NCI-H2227 treated with DMSO at 0.1 percent for 48 hours (cell line): ENCODE results near the gene RARA.

ENCODE experiments used
- DNase-seq: peaks from one replicate; lab custom pipeline; 2025; lab: John Stamatoyannopoulos, UW

RARA gene

GRCh38 chr17:40345994-40346764, 37.2 kb downstream of the RARA start:
- DNase-seq, result no peak

GRCh38 chr17:40346765-40347158, 37.8 kb downstream of the RARA start:
- no peak for DNase-seq

GRCh38 chr17:40347319-40348135, 38.5 kb downstream of the RARA start:
- DNase-seq, result no peak

DNA sequence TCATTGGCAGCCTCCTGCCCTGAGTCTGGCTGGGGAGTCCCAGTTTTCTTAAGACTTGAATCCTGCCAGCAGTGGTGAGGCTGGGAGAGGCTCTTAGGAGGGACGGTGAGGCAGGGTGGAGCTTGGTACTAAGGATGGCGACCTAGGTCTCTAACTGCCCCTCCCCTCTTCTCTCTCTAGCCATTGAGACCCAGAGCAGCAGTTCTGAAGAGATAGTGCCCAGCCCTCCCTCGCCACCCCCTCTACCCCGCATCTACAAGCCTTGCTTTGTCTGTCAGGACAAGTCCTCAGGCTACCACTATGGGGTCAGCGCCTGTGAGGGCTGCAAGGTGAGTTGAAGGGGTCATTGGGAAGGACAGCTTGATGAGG, 39.1 kb downstream of the RARA start:
- no peak for DNase-seq

GRCh38 chr17:40348562-40349476, 39.8 kb downstream of the RARA start:
- no peak for DNase-seq

GRCh38 chr17:40349477-40349894, 40.5 kb downstream of the RARA start:
- DNase-seq, result no peak

GRCh38 chr17:40349895-40350688, 41.1 kb downstream of the RARA start:
- DNase-seq, result peak; percentile 94

DNA sequence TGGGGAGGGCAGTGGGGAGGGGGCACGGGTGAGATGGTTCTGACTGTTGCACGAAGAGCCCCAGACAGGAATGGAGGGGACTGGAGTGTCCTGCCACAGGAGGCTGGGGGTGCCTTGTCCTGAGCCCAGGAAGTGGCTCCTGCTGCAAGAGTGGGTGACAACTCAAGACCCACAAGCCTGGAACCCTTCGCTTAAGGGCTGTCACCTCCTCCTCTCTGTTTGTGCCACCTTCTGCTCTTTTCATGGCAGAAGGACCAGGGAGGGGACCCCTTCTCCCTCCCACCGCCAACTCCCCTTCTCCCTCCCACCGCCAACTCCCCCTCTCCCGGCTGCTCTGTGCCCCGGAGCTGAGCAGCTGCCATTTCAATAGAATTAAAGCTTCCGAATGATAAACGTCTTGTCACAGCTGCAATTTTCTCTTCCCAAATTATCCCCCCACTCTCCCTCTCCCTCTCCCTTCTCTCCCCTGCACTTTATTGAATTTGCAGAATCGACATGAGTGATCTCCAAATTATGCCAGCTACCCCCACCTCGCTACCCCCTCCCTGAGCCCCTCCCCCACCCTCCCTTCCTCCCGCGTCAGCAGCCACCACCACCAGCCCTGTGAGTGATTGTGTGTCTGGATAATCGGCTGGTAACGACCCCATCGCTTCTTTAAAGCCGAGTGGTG, 41.8 kb downstream of the RARA start:
- peak; percentile 91 for DNase-seq

DNA sequence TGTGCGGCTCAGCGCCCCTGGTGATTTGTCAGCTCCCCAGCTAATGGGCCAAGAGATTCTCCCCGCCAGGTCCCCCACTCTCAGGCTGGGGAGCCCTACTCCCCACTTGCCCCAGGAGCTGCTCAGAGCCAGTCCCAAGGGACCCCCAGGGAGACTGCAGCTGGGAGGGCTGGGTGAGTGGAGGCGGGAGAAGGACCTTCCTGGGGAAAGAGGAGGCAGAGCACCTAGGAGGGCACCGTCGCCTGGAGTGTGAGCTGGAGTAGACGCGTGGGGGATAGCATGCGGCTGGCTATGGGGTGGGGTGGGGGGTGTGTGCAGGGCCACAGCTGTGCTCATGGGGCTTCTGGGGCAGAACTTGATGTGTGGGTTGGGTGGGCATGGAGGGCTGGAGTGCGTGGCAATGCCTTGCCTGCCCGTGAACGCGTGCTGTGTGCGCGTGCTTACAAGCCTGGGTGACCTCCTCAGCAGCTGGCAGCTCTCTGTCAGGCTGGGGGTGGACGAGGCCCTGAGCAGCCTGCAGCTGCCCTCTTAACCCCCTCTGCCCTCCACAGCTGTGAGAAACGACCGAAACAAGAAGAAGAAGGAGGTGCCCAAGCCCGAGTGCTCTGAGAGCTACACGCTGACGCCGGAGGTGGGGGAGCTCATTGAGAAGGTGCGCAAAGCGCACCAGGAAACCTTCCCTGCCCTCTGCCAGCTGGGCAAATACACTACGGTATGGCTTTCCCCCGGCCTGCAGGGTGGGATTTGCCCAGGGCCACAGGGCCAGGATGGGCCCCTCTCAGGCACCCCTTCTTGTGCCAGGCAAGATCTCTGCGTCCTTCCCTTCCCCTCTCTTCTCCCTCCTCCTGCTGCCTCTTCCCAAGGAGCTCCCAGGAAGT, 42.6 kb downstream of the RARA start:
- DNase-seq, result peak; percentile 57

DNA sequence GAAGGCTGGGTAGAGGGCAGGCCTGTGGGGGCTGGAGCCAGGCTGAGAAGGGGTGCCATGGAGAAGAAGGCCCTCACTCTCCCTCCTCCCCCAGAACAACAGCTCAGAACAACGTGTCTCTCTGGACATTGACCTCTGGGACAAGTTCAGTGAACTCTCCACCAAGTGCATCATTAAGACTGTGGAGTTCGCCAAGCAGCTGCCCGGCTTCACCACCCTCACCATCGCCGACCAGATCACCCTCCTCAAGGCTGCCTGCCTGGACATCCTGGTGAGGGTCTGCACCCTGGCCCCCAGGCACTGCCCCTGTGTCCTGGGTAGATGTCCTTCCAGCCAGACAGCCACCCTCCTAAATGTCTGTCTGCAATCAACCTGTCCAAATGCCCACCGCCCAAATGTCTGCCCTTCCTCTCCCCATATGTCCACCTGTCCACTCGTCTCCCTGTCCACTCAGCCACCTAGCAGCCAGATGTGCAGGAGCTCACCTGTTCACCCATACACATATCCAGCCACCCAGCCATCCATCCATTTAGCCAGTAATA, 43.3 kb downstream of the RARA start:
- no peak for DNase-seq

- DNase-seq, result no peak
Observed at GRCh38 chr17:40352779-40353394, 43.9 kb downstream of the RARA start.

GRCh38 chr17:40354221-40355122, 45.5 kb downstream of the RARA start:
- no peak for DNase-seq

DNA sequence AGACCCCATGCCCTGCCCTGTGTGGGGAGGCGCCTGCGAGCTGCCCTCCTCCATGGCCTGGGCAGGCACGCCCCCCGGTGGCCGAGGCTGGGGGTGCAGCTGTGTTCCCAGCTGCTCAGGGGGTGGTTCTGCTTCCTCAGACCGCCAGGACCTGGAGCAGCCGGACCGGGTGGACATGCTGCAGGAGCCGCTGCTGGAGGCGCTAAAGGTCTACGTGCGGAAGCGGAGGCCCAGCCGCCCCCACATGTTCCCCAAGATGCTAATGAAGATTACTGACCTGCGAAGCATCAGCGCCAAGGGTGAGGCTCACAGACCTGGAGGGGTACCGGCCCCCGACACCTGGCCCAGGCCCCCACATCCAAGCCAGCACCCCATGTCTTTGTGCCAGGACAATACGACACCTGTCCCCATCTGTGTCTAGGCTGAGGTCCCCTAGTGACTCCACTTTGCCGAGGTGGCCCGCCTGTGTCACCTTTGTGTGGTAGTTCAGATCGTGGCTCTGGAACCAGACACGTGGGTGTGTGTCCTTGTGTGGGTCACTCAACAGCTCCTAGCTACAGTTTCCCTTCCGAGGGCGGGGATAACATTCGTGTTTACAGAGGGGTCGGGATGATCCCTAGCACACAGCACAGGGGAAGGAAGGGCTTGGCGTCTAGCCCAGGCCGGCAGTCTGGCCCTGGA, 46.3 kb downstream of the RARA start:
- peak; percentile 21 for DNase-seq

DNA sequence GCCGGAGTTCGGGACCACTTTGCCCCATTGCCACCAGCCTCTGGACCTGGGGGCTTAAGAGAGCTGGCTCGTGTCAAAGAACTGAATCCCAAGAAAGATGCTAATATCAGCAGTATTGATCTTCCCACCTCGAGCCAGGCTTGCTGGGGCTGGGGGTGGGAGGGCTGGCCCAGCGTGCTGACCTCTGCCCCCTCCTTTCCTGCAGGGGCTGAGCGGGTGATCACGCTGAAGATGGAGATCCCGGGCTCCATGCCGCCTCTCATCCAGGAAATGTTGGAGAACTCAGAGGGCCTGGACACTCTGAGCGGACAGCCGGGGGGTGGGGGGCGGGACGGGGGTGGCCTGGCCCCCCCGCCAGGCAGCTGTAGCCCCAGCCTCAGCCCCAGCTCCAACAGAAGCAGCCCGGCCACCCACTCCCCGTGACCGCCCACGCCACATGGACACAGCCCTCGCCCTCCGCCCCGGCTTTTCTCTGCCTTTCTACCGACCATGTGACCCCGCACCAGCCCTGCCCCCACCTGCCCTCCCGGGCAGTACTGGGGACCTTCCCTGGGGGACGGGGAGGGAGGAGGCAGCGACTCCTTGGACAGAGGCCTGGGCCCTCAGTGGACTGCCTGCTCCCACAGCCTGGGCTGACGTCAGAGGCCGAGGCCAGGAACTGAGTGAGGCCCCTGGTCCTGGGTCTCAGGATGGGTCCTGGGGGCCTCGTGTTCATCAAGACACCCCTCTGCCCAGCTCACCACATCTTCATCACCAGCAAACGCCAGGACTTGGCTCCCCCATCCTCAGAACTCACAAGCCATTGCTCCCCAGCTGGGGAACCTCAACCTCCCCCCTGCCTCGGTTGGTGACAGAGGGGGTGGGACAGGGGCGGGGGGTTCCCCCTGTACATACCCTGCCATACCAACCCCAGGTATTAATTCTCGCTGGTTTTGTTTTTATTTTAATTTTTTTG, 47.1 kb downstream of the RARA start:
- DNase-seq, result no peak

DNA sequence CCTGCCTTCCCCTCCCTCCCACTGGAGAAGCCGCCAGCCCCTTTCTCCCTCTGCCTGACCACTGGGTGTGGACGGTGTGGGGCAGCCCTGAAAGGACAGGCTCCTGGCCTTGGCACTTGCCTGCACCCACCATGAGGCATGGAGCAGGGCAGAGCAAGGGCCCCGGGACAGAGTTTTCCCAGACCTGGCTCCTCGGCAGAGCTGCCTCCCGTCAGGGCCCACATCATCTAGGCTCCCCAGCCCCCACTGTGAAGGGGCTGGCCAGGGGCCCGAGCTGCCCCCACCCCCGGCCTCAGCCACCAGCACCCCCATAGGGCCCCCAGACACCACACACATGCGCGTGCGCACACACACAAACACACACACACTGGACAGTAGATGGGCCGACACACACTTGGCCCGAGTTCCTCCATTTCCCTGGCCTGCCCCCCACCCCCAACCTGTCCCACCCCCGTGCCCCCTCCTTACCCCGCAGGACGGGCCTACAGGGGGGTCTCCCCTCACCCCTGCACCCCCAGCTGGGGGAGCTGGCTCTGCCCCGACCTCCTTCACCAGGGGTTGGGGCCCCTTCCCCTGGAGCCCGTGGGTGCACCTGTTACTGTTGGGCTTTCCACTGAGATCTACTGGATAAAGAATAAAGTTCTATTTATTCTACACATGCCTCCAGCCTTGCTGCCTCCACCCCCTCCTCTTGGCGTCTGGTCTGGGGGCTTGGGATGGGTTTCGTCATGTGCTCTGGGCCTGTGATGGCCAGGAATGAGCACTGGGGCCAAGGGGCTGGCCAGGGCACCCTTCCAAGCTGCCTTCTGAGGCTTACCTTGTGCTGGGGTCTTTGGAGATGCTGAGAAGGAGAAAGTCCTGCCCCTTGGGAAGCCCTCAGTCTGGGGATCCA, 48.3 kb downstream of the RARA start:
- DNase-seq, result no peak
